Endothelial cell (in vitro differentiated cells): ENCODE data around the gene KRT36. TPM values are rescaled to one million over a fixed set of nuclear protein-coding genes. Genes with fewer than 3 reads are reported as not detected.

ENCODE experiments used
- DNase-seq: peaks from one replicate; pipeline ENCODE4 v3.0.0; 2021; ENCODE audit warnings: low spot score
- H3K27ac Mint-ChIP-seq: one replicate; pipeline ENCODE4 v1.8.0; 2021; ENCODE audit warnings: mixed read lengths, inconsistent platforms; ENCODE audit not compliant: unreplicated experiment
- H3K27me3 Mint-ChIP-seq: one replicate; pipeline ENCODE4 v1.8.0; 2021; ENCODE audit warnings: mild to moderate bottlenecking, moderate library complexity, mixed read lengths, inconsistent platforms; ENCODE audit not compliant: unreplicated experiment
- H3K36me3 Mint-ChIP-seq: one replicate; pipeline ENCODE4 v1.8.0; 2021; ENCODE audit warnings: mild to moderate bottlenecking, low read depth, mixed read lengths, inconsistent platforms; ENCODE audit not compliant: unreplicated experiment
- H3K4me1 Mint-ChIP-seq: one replicate; pipeline ENCODE4 v1.8.0; 2021; ENCODE audit warnings: mild to moderate bottlenecking, mixed read lengths, inconsistent platforms; ENCODE audit not compliant: unreplicated experiment
- H3K4me3 Mint-ChIP-seq: one replicate; pipeline ENCODE4 v1.8.0; 2021; ENCODE audit warnings: mild to moderate bottlenecking, mixed read lengths, inconsistent platforms; ENCODE audit not compliant: unreplicated experiment
- H3K9me3 Mint-ChIP-seq: one replicate; pipeline ENCODE4 v1.8.0; 2021; ENCODE audit warnings: mixed read lengths, inconsistent platforms; ENCODE audit not compliant: unreplicated experiment
- total RNA-seq: library from RNA; stranded (reverse); fragmentation: NEBNext Ultra II Directional; extraction: Animal tissue kit (Norgen Biotek cat#: 25700); gene quantifications from one replicate; pipeline ENCODE4 v1.2.1, GENCODE V29; 2021; ENCODE audit not compliant: unreplicated experiment
- TF ChIP-seq, protein P1 (sequence below): fragments of 200-600 bp; sonication (generic); IDR thresholded peaks from one replicate; pipeline ENCODE4 v1.5.0; 2021; ENCODE audit warnings: antibody characterized with exemption; ENCODE audit not compliant: unreplicated experiment

The KRT36 gene
- total RNA-seq, 1 donor from 2014 or later, result not detected

DNA sequence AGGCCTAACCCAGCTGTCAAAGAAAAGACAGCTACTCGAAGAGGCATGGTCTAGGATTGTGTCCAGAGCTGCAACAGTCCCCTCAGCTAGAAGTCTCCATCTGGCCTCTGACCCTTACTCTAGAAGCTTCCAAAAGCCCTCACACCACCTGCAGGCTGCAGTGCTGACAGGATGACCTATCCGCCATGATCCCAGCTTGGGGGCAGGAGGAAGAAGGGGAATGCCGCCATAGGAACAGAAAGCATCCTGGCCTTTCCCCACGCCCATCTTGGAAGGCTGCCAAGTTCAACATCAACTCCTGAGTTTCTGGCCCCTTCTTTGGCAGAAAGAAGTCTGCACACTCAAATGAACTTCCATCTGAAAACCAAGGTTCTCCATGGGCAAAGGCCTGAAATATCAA, 3.1 kb upstream of the KRT36 start:
- H3K4me3 Mint-ChIP-seq, result no peak overlapping the region
- no peaks in the 10 kb centered on the region for H3K36me3 Mint-ChIP-seq
- TF ChIP-seq, protein P1, sequence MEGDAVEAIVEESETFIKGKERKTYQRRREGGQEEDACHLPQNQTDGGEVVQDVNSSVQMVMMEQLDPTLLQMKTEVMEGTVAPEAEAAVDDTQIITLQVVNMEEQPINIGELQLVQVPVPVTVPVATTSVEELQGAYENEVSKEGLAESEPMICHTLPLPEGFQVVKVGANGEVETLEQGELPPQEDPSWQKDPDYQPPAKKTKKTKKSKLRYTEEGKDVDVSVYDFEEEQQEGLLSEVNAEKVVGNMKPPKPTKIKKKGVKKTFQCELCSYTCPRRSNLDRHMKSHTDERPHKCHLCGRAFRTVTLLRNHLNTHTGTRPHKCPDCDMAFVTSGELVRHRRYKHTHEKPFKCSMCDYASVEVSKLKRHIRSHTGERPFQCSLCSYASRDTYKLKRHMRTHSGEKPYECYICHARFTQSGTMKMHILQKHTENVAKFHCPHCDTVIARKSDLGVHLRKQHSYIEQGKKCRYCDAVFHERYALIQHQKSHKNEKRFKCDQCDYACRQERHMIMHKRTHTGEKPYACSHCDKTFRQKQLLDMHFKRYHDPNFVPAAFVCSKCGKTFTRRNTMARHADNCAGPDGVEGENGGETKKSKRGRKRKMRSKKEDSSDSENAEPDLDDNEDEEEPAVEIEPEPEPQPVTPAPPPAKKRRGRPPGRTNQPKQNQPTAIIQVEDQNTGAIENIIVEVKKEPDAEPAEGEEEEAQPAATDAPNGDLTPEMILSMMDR, result no peak
- H3K4me1 Mint-ChIP-seq, result no peaks in the 10 kb centered on the region
- no peak for DNase-seq
- no peak overlapping the region for H3K27ac Mint-ChIP-seq
- H3K9me3 Mint-ChIP-seq, result no peaks in the 10 kb centered on the region
- H3K27me3 Mint-ChIP-seq, result peaks cover 8% of the 10 kb centered on the region

DNA sequence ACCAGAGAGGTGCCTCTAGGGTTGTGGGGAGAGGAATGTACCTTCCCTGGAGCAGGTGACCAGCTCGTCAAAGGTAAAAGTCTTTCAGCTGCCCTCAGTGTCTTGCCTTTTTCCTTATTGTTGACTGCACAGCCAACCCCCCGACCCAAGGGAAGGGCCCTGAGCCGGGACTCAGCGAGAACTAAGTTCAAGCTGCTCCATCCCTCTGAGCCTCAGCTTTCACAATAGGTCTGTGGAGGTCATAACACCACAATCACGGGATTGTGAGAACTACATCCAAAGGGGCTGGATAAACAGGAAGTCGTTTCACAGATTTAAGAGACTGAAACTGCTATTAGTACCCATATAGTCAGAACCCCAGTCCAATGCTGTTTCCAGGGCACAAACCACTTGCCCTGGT, 2.6 kb upstream of the KRT36 start:
- TF ChIP-seq, protein P1, result no peak
- Mint-ChIP-seq H3K9me3 (no peaks in the 10 kb centered on the region), H3K27me3 (peaks cover 8% of the 10 kb centered on the region), H3K4me1 (no peaks in the 10 kb centered on the region), H3K36me3 (no peaks in the 10 kb centered on the region), H3K27ac (no peak overlapping the region), H3K4me3 (no peak overlapping the region)
- DNase-seq, result no peak

DNA sequence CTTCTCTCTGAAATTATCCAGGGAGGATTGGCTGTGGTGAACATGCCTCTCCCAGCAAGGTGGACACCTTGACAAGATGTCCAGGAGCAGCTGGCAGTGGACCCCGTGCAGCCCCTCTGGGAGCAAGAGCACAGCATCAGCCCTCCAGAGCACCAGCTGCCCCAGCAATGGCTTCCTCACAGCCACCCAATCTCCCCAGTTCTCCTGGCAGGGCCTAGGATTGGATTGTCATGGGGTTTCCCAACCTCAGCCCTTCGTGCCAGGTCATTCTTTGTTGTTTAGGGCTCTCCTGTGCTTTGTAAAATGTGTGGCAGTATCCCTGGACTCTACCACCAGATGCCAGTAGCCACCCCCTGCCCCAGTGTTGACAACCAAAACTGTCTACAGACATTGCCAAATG, 1.8 kb upstream of the KRT36 start:
- peaks cover 9% of the 10 kb centered on the region for H3K27me3 Mint-ChIP-seq
- no peak overlapping the region for H3K4me3 Mint-ChIP-seq
- DNase-seq, result no peak
- no peak overlapping the region for H3K27ac Mint-ChIP-seq
- no peaks in the 10 kb centered on the region for H3K36me3 Mint-ChIP-seq
- H3K9me3 Mint-ChIP-seq, result no peaks in the 10 kb centered on the region
- no peaks in the 10 kb centered on the region for H3K4me1 Mint-ChIP-seq
- TF ChIP-seq, protein P1, result no peak

DNA sequence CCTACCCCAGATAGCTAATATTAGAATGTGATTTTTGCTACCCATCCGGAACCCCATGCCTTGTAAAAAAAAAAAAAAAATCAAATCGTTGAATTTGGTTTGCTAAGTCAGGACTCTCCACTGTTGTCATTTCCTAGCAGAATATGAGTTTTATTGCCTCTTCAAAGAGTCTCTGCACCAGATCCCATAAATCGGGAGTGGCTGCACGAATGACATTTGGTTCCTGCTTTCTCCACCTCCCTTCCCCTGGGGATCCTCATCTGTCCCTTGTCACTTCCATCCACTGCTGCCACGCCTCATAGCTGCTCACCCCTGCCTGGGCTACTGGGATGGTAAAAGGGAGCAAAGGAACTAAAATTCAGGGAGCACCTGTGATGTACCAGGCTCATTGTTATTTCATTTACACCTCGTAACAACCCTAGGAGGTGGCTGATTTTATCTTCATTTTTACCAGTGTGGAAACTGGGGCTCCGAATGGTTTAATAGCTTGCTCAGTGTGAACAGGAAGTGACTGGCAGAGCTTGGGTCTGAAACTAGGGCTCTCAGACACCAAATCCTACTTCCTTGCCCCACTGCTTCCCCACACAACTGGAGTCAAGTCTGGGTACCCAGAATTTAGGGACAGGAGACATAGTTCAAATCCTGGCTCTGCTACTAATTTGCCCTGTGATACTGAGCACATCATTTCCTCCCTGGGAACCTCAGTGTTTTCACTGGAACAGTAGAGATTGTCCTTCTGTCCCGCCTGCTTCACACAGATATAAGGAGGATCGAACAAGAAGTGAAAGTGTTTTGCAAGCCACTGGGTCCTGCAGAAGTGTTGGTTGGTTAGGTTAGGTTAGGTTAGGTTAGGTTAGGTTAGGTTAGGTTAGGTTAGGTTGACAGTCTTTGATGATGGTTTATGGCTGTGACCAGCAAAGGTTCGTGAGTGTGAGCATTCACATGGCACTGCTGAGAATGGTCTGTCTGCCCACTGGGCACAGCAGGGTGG, 585 bp upstream of the KRT36 start:
- TF ChIP-seq, protein P1, result no peak
- peaks cover 10% of the 10 kb centered on the region for H3K27me3 Mint-ChIP-seq
- no peaks in the 10 kb centered on the region for H3K4me1 Mint-ChIP-seq
- H3K4me3 Mint-ChIP-seq, result no peak overlapping the region
- no peaks in the 10 kb centered on the region for H3K9me3 Mint-ChIP-seq
- no peaks in the 10 kb centered on the region for H3K36me3 Mint-ChIP-seq
- DNase-seq, result no peak
- H3K27ac Mint-ChIP-seq, result no peak overlapping the region
